Gastrocnemius medialis (tissue), 4 donors: ENCODE results near the gene SOWAHA. TPM values are rescaled to one million over a fixed set of nuclear protein-coding genes. Genes with fewer than 3 reads are reported as not detected.

Experiments used
- ATAC-seq, 2 donors: fragments of 150-250 bp; one replicate each; pipeline ENCODE4 v1.9.1; 2016
- DNase-seq, 2 donors: peaks; one replicate each; pipeline ENCODE4 v3.0.0-alpha.2; 2019
- H3K27ac ChIP-seq, 4 donors: fragments of 200-600 bp; sonication (generic); 1 replicate in 1 of 4; 2 replicates in 3 of 4; pipeline ENCODE4 v1.5.1; 2016 to 2018; ENCODE audit warnings: mild to moderate bottlenecking in 2 of 4, moderate library complexity in 1 of 4
- H3K27me3 ChIP-seq, 3 donors: fragments of 200-600 bp; sonication (generic) in 2 of 3; 1 replicate in 1 of 3; 2 replicates in 2 of 3; pipeline versions ENCODE4 v1.5.1 to v1.6.0; 2016 to 2019; ENCODE audit warnings: mild to moderate bottlenecking in 1 of 3, moderate library complexity in 1 of 3
- H3K36me3 ChIP-seq, 2 donors: fragments of 200-600 bp; sonication (generic) in 1 of 2; one replicate each; pipeline ENCODE4 v1.5.1; 2017 to 2018
- H3K4me1 ChIP-seq, 2 donors: fragments of 200-600 bp; sonication (generic) in 1 of 2; one replicate each; pipeline ENCODE4 v1.5.1; 2016 to 2017; ENCODE audit warnings: mild to moderate bottlenecking in 2 of 2
- H3K4me3 ChIP-seq, 4 donors: fragments of 200-600 bp; sonication (generic) in 3 of 4; 1 replicate in 1 of 4; 2 replicates in 3 of 4; pipeline ENCODE4 v1.5.1; 2016 to 2019; ENCODE audit warnings: mild to moderate bottlenecking in 2 of 4
- H3K9me3 ChIP-seq, 3 donors: fragments of 200-600 bp; sonication (generic) in 2 of 3; 1 replicate in 1 of 3; 2 replicates in 2 of 3; pipeline ENCODE4 v1.5.1; 2016 to 2019
- POLR2A ChIP-seq, 2 donors: fragments of 450-650 bp; IDR thresholded peaks; one replicate each; pipeline ENCODE4 v1.6.1; 2017; ENCODE audit warnings: antibody characterized with exemption in 2 of 2, mild to moderate bottlenecking in 2 of 2, moderate library complexity in 2 of 2
- in situ Hi-C, 4 donors: fragments of 200-750 bp; cut with MboI; loops; one replicate each; pipeline versions ENCODE4 v1.15.0 to v1.8.0; 2017; ENCODE audit warnings: low sequenced_read_pairs in 4 of 4
- intact Hi-C: fragments of 100-400 bp; cut with DNase I; formaldehyde crosslinking; loops from one replicate; pipeline ENCODE4 v1.15.1; 2023; ENCODE audit warnings: low total_unique reads
- total RNA-seq, 4 donors: library from RNA; depleted of rRNA; stranded (reverse); fragments of >200 nt; gene quantifications; one replicate each; pipeline versions ENCODE4 v1.1.0 to v1.2.3, GENCODE V29; 2016
- TF ChIP-seq, protein P1 (sequence below), 5 experiments: fragments of 450-650 bp in 3 of 5; fragments of 200-600 bp in 2 of 5; sonication (generic) in 2 of 5; IDR thresholded peaks in 4 of 5; conservative IDR thresholded peaks in 1 of 5; 1 replicate in 4 of 5; 2 replicates in 1 of 5; pipeline ENCODE4 v1.5.1; 2016 to 2019; ENCODE audit warnings: antibody characterized with exemption in 5 of 5, mild to moderate bottlenecking in 3 of 5, moderate library complexity in 3 of 5

SOWAHA gene
- total RNA-seq, 4 donors from 2014 or later, result 0.27 TPM; not detected in 3

DNA sequence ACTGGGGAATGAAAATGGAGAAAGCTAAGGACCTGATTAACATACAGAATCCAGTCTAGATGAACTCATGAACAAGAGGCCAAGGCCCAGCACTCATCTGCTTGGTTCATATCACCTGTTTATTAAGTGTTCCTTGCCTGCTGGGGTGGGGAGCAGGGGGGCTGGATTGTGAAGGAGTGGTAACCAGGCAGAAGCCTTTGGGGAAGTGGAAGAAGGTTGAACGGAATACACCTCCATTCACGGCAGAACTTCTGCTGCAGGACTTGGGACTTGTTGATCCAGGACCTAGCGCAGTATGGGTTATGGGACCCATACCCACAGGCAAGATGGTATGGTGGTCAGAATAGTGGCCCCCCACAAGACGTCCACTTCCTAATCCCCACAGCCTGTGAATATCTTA lies 27.2 kb upstream of the SOWAHA start:
- no peak for TF ChIP-seq POLR2A (IDR thresholded peaks at IDR 0.05)
- TF ChIP-seq, protein P1, sequence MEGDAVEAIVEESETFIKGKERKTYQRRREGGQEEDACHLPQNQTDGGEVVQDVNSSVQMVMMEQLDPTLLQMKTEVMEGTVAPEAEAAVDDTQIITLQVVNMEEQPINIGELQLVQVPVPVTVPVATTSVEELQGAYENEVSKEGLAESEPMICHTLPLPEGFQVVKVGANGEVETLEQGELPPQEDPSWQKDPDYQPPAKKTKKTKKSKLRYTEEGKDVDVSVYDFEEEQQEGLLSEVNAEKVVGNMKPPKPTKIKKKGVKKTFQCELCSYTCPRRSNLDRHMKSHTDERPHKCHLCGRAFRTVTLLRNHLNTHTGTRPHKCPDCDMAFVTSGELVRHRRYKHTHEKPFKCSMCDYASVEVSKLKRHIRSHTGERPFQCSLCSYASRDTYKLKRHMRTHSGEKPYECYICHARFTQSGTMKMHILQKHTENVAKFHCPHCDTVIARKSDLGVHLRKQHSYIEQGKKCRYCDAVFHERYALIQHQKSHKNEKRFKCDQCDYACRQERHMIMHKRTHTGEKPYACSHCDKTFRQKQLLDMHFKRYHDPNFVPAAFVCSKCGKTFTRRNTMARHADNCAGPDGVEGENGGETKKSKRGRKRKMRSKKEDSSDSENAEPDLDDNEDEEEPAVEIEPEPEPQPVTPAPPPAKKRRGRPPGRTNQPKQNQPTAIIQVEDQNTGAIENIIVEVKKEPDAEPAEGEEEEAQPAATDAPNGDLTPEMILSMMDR (IDR thresholded peaks at IDR 0.05 in 4 of 5, conservative IDR thresholded peaks at IDR 0.05 in 1 of 5), result no peak
- no peak for DNase-seq

DNA sequence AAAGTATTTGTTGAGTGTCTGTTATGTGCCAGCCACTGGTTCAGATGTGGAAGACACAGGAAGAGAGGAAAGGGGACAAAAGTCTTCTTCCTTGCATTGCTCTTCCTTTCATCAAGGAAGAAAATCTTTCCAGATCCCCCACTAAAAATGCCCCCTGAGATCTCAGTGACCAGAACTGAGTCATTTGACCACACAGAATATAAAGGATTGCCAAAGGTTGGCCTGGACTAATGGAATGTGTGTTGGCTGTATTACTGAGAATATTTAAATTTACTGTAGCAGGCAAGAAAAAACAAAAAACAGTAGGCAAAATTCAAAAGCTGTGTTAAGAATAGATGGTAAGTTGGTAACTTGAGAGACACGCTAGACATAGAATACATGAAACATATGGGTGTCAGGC lies 26.0 kb upstream of the SOWAHA start:
- Histone ChIP-seq H3K27ac (no peak overlapping the region), H3K36me3 (no peaks in the 10 kb centered on the region), H3K27me3 (no peaks in the 10 kb centered on the region), H3K4me1 (no peaks in the 10 kb centered on the region), H3K9me3 (no peaks in the 10 kb centered on the region), H3K4me3 (no peak overlapping the region)
- DNase-seq (no peak), ATAC-seq (no peak)
- intact Hi-C loops, result no loop called here
- in situ Hi-C loops, result no loop called here
- TF ChIP-seq, protein P1 (IDR thresholded peaks at IDR 0.05 in 4 of 5, conservative IDR thresholded peaks at IDR 0.05 in 1 of 5), result no peak
- TF ChIP-seq POLR2A (IDR thresholded peaks at IDR 0.05), result no peak

More for the DNA sequence above, 27.2 kb upstream of the SOWAHA start:
- no peaks in the 10 kb centered on the region for H3K27me3 ChIP-seq
- H3K9me3 ChIP-seq, result no peaks in the 10 kb centered on the region
- no peak overlapping the region for H3K4me3 ChIP-seq
- H3K4me1 ChIP-seq, result no peaks in the 10 kb centered on the region
- no peak for ATAC-seq
- intact Hi-C loops (no loop called here), in situ Hi-C loops (no loop called here)
- no peaks in the 10 kb centered on the region for H3K36me3 ChIP-seq
- no peak overlapping the region for H3K27ac ChIP-seq

- in situ Hi-C loops, result no loop called here
These were observed 24.6 kb upstream of the SOWAHA start for GRCh38 chr5:132788508-132788907.

GRCh38 chr5:132788990-132789886 lies 23.9 kb upstream of the SOWAHA start:
- DNase-seq (no peak), ATAC-seq (no peak)
- TF ChIP-seq POLR2A (IDR thresholded peaks at IDR 0.05), result no peak
- TF ChIP-seq, protein P1 (IDR thresholded peaks at IDR 0.05 in 4 of 5, conservative IDR thresholded peaks at IDR 0.05 in 1 of 5), result no peak
- Histone ChIP-seq H3K4me1 (no peaks in the 10 kb centered on the region), H3K27me3 (no peaks in the 10 kb centered on the region), H3K4me3 (no peak overlapping the region), H3K36me3 (no peaks in the 10 kb centered on the region), H3K27ac (no peak overlapping the region), H3K9me3 (no peaks in the 10 kb centered on the region)
- intact Hi-C loops (no loop called here), in situ Hi-C loops (no loop called here)

More at GRCh38 chr5:132788508-132788907, 24.6 kb upstream of the SOWAHA start:
- no peaks in the 10 kb centered on the region for H3K9me3 ChIP-seq
- no peak overlapping the region for H3K4me3 ChIP-seq
- H3K36me3 ChIP-seq, result no peaks in the 10 kb centered on the region
- H3K4me1 ChIP-seq, result no peaks in the 10 kb centered on the region
- H3K27me3 ChIP-seq, result no peaks in the 10 kb centered on the region
- TF ChIP-seq, protein P1 (IDR thresholded peaks at IDR 0.05 in 4 of 5, conservative IDR thresholded peaks at IDR 0.05 in 1 of 5), result no peak
- TF ChIP-seq POLR2A (IDR thresholded peaks at IDR 0.05), result no peak
- intact Hi-C loops, result no loop called here
- ATAC-seq, result no peak
- no peak for DNase-seq
- no peak overlapping the region for H3K27ac ChIP-seq
